Embryonic facial prominence (tissue), 1 donor: ENCODE measurements around the gene MRPL1.
"Not testable (repeated sequence)": the region's sequence is repeated elsewhere in the genome, so short reads cannot be mapped to it uniquely, and the experiment has no call there.

Experiments used
- DNase-seq: peaks from one replicate; pipeline ENCODE4 v3.0.0-alpha.2; 2016; ENCODE audit errors: extremely low spot score

The MRPL1 gene

DNA sequence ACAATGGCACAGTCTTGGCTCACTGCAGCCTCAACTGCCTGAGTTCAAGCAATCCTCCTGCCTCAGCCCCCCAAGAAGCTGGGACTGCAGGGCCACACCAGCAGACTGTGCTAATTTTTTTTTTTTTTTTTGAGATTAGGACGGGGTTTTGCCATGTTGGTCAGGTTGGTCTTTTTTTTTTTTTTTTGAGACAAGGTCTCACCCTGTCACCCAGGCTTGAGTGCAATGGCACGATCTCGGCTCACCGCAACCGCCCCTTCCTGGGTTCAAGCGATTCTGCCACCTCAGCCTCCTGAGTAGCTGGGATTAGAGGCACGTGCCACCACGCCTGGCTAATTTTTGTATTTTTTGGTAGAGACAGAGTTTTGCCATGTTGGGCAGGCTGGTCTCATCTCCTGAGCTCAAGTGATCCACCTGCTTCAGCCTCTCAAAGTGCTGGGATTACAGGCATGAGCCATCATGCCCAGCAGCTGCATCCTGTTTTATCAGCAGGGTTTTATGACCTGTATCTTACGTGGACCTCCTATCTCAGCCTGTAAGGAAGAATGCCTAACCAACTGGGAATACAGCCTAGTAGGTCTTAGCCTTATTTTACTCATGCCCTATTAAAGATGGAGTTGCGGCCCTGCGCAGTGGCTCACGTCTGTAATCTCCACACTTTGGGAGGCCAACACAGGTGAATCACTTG lies 13.2 kb upstream of the MRPL1 start:
- DNase-seq, result no peak

DNA sequence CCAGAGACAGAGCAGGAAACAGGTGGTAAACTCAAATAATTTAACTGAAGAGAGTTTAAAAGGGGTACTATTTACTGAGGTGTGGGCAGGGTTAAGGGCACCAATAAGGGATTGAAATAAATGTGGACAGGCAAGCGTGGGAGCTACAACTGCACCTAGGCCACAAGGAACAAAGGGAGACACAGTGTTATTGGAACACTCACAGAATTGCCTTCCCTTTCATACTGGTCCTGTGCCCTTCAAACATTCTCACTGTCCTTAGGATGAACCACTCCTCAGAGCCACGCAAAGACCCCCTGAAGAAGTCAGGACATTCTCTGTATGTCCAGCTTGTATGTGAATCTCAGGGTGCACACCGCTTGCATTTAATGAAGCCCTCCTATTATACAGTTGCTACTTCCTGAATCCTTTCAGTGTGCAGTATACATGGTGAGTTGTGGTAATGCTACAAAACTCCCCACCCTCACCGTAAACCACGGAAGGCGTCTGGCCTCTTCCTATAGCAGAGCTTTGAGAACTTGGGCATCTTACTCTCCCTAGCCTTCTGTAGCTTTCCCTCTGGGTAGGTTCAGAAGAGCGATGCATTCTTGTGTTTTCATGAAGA lies 9.6 kb upstream of the MRPL1 start:
- no peak for DNase-seq

DNA sequence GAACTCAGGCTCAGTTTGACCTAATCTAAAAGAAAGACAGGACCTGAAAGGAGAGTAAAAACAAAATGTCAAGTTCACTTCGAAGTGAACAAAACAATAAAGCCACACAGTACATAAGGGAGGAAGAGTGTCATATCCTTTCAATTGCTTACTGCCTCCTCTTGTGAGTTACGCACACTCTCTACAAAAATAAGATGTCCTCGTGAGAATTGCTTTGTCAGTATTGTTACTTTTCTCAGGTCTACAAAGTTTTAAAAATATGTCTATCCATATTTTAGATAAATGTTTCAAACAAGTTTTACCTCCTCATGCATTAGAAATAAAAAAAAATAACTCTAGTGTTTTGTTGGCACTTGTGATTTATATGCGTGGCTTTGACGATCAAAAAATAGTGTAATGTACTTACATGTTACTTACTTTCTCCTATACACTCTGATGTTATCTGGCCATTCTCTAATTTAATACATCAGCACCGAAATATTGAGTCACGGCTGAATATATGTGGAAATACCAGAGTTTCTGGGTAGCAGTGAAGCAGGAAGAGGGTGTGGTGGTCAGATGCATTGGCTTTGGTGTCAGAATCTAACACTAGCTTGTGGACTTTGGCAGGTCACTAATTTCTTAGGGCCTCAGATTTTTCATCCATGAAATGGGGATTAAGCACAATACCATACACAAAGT lies 8.1 kb upstream of the MRPL1 start:
- DNase-seq, result no peak

DNA sequence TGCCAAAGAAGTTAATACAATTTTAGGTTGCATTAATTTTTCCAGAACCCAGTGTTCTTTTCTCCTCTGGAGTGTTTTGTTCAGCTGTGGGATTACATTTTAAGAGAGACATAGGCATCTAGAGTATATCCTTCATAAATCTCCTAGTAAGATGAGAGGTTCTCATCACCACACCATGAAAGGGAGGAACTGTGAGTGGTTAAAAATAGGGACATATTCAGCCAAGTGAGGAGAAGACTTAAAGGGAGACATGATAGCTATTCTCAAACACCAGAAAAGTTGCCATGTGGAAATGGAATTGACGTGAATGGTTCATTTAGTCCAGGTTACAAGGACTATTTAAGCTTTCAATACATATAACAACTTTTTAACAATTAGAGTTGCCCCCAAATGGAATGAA lies 6.5 kb upstream of the MRPL1 start:
- DNase-seq, result no peak

DNA sequence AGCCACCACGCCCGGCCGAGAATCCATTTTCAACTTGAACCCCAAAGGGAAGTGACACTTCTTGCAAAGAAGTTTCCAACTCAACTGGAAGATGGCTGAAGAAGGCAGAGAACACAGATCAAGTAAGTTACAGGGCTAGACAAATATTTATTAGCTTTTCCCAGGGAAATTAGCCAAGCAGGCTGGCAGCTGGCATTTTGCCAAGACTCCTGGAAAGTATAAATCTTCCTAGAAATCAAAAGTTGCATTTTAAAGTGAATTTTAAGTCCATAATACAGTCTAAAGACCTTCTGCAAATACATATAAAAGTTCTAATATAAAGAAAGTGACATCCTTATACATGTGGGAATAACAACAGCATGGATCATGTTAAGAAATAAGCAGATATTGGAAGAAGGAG lies 3.4 kb upstream of the MRPL1 start:
- no peak for DNase-seq

DNA sequence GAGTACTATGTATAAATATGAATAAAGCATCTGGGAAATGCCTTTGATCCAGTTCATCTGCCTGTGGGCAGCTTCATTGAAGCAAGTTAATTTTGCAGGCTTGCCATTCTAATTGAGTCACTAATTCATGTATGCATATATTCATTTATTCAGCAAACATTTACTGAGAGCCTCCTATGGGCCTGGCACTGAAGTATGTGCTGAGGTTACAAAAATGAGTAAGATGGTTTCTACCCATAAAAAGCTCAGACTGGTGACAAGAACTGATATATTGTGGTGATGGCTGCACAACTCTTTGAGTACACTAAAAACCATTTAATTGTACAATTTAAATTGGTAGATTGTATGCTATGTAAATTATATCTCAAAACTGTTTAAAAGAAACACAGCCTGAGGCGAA lies 1.1 kb upstream of the MRPL1 start:
- DNase-seq, result no peak

DNA sequence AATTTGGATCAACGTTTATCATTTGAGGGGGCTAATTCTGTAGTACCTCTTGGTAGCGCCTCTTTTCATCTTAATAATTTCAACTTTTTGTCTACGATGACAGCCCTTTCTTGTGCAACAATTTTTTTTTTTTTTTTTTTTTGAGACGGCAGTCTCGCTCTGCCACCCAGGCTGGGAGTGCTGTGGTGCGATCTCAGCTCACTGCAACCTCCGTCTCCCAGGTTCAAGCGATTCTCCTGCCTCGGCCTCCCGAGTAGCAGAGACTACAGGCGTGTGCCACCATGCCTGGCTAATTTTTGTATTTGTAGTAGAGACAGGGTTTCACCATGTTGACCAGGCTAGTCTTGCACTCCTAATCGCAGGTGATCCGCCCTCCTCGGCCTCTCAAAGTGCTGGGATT lies 711 bp downstream of the MRPL1 start:
- DNase-seq, result not testable (repeated sequence)

DNA sequence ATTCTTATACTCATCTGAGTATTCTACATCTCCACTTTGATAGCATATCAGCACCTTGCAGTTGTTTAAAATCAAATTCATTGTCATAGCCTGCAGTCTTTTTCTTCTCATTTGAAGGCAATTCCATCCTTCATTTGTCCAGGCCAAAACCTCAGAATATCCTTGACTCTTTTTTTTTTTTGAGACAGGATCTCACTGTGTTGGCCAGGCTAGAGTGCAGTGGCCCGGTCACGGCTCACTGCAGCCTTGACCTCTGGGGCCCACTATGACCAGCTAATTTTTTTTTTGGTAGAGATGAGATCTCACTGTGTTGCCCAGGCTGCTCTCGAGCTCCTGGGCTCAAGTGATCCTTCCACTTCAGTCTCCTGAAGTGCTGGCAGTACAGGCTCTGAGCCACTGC lies 2.6 kb downstream of the MRPL1 start:
- DNase-seq, result no peak

DNA sequence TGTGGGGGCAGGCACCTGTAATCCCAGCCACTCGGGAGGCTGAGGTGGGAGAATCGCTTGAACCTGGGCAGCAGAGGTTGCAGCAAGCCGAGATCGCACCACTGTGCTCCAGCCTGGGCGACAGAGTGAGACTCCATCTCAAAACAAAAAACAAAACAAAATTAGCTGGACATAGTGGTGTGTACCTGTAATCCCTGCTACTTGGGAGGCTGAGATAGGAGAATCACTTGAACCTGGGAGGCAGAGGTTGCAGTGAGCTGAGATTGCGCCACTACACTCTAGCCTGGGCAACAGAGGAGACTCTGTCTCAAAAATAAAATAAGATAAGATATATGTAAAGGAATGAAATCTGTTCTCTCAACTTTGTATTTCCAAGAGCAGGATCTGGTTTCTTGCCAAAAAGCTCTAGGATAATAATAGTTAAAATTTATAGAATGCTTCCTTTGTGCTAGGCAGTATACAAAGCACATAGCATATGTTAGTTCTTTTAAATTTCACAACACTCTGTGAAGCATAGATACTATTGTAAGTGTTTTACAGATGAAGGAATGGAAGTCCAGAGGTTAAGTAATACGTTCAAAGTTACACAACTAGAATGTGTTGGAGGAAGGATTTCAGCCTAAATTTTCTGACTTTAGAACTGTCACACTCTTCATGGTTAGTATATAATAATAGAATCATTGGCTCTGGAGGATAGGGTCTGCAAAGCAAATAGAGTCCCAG lies 10.3 kb downstream of the MRPL1 start:
- no peak for DNase-seq

DNA sequence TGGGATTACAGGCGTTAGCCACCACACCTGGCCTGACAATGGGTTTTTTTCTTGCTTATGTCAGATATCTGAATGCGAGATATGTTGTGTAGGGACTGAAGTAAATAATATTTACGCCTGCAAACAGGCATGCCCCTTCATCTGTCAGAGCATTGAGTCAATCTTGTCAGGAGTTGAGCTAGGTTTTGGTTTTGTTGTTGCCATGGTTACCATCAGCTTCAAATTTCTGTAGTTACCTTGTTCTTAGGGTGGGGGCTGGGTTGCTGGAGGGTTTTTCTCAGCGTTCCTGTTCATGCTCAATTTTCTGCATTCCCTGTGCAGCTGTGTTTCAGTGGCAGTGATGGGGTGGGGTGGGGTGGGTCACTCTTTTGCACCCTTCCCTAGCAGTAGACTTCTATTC lies 14.5 kb downstream of the MRPL1 start:
- DNase-seq, result no peak

DNA sequence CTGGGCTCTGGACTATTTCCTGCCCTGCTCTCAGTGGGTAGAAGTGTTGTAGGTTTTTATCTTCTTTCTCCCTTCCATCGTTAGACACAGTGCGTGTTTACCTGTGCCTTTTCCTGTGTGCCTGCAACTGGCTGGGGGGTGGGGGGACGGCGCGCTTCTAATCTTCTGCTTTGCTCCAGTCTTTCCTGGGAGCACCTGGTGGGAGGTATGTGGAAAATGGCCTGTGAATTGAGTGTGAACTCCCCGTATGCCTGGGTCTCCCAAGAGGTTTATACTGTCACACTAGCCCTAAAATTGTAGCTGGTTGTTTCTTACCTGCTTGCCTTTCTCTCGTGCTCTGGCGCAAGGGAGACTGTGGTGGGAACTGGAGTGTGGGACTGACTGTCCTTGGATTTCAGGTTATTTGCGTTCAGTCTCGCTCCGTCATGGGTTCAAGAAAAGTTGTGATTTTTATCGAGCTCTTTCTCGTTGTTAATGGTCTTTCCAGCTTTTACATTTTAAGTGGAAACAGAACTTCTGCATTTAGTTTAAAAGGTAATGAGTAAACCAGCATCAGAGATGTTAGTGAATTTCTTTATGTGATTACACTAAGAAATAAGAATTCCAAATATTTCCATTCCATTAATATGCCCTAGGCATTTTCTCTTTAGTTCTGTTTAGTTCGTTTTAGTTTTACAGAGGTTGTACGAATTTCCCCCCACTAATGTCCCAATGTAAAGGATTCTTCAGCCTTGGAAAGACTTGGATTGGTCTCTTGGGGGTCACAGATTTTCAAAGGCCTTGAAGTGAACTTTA lies 15.3 kb downstream of the MRPL1 start:
- no peak for DNase-seq

DNA sequence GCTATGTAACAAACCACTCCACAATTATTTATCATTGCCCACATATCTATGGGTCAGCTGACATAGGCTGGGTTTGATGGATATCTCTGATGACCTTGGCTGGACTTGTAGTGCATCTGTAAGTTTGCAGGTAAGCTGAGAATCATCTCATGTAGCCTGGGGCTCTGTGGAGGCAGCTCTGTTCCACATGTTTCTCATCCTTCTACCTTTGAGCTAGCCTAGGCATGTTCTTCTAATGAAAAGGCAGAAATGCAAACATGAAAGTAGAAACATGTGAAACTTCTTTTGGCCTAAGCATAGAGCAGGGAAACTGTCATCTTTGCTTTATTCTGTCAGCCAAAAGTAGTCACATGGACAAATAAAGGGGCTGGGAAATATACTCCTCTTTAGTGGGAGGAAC lies 18.2 kb downstream of the MRPL1 start:
- no peak for DNase-seq

DNA sequence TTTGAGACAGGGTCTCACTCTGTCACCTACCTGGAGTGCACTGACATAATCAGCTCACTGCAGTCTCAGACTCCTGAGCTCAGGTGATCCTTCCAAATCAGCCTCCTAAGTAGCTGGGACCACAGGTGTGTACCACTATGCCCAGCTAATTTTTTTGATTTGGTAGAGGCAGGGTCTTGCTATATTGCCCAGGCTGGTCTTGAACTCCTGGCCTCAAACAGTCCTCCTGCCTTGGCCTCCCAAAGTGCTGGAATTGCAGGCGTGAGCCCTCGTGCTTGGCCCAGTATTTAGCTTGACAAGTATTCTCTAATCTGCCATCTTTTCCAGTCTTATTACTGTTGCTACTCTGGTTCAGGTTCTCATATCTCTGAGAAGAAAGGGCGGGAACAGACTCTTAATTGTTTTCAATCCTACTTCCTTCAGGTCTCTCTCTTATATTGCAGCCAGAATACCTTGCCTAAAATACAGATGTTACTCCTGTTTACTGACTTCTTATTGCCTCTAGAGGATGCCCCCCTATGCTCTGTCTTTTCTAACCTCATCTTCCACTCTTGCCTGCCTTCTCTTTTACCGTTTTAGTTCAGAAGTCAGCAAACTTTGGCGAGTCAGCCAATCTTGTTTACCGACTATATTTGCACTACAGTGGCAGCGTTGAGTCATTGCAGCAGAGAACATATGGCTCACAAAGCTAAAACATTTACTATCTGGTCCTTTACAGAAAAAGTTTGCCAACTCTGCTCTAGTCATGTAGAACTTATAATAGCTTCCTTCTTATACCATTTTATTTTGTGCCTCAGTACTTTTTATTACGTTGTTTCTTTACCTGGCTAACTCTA lies 19.0 kb downstream of the MRPL1 start:
- no peak for DNase-seq

DNA sequence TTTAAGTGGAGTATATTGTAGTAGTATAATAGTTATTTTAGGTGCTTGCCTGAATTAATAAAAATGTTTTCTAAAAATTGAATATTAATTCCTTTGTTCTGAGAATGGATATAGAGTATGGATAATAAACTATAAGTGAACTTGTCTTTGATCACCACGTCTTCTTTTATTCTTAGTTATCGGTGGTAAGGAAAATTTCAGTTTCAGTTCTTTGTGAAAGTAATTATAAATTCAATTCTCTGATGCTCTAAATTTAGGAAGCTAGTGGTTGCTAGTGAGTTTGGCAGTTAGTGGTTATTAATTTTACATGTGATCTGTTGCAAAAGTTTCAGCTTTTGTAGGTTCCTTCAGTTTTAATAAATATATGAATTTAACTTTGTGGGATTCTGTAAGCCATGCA lies 30.8 kb downstream of the MRPL1 start:
- no peak for DNase-seq

DNA sequence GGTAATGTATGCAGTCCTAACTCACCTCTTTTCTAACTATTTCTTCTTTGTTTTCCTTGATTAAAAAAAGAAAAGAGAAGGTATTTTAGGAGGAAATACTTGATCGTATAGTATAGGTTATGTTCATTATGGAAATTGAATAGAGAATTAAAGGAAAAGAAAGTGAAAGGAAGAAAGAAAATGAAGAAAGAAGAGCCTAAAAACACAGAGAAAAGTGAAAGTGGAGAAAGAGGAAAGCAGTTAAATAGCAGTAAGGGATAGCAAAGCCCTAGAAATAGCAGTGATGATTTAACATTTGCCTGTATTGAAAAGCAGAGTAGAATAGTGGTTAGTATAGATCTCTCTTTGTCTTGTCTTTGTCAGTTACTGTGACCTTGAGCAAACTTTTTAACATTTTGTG lies 37.0 kb downstream of the MRPL1 start:
- DNase-seq, result no peak

DNA sequence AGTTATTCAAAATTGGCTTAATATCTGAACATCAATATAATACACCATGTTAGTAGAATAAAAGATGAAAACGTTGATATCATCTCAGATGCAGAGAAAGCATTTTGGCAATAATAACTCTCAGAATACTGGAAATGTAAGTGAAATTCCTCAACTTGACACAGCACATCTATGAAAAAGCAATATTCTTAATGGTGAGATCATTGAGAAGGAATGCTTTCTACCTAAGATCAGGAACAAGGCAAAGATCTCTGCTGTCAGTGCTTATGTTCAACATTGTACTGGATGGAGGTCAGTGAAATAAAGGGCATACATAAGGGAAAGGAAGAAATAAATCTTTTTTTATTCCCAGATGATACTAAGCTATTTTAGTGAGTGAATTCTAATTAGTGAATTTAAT lies 40.6 kb downstream of the MRPL1 start:
- DNase-seq, result no peak

DNA sequence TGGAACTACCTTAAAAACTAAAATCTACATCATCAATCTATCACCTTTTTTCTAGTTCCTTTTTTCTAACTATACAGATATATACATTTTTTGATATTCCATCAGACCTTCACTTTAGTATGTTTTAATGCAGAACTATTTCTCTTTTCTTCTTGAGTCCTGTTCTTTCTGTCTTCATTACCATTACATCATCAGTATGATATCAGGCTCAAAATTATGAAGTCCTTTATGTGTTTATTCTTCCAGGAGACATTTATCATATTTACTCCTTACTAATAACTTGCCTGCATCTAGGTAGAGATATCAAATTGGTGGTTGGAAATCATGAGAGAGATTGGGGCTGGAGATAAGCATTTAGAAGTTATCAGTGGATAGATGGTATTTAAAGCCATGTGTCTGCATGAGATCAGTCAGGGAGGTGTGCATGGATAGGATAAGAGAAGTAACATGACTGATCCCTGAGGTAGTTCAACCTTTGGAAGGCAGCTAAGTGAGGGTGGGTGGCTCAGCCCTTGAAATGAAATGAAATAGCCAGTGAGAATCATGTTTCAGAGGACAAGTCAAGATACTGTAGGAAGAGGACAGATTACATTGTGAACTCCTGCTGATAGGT lies 43.1 kb downstream of the MRPL1 start:
- DNase-seq, result no peak

DNA sequence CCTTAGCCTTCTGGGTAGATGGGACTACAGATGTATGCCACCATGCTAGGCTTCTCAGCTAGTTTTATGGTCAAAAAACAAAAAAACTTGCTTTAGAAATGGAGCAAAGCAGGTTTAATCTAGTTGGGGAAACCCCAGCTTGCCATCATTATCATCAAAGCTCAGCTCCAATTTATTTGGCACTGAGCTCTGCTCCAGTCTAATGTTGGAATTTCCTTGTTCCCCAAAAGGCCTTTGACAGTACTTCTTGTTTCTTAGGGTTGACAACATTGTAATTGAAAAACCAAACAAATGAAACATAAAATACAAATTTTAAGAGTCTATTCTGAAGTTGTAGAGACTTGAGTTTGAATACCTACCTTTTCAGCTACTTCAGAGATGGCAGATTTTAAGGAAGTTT lies 48.0 kb downstream of the MRPL1 start:
- DNase-seq, result no peak

DNA sequence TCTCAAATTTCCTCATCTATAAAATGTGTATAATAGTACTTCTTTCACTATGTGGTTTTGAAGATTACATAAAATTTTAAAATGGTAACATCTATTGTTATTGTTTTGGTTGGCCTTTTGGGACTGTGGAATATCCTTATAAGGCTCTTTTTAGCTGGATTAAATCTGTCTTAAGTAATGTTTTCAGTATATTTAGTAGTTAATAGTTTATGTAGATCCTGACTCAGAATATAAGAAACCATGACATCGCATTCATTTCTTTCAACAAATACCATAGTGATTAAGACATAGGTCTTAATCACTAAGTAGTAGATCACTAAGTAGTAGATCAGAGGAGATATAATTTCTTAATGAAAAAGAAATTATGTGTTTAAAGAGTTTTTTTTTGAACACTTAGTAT lies 48.5 kb downstream of the MRPL1 start:
- no peak for DNase-seq

DNA sequence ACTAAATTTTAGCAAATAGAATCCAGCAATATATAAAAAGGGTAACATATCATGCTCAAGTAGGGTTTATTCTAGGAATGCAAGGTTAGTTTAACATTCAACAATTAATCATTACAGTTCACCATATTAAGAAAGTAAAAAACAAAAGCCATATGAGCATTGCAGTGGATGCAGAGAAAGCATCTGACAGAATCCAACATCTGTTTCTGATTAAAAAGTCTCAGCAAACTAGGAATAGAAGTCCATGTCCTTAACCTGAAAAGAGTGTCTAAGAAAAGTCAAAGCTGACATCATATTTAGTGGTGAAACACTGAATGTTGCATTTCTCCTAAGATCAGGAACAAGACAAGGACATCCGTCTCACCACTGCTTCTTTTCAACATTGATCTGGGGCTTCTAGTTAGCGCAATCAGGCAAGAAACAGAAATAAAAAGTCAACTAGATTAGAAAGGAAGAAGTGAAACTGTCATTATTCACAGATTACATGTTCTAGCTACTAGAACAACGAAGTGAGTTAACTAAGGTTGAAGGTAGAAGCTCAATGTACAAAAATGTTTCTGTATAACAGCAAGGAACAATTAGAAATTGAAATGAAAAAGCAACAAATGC lies 49.3 kb downstream of the MRPL1 start:
- no peak for DNase-seq
